WTC11 (cell line): ENCODE results near the gene TMED10. TPM values are rescaled to one million over a fixed set of nuclear protein-coding genes. Genes with fewer than 3 reads are reported as not detected.

ENCODE experiments used
- ATAC-seq: fragments of 200-7000 bp; cut with Tn5 transposase; 2 replicates; pipeline ENCODE4 v1.10.0; 2021; ENCODE audit warnings: mild to moderate bottlenecking, moderate library complexity
- CTCF ChIA-PET: fragments of 300-600 bp; sonication (Branson Sonifier 250); formaldehyde crosslinking; loops from one replicate; lab custom pipeline; 2021; ENCODE audit warnings: antibody characterized with exemption; lab: Charles Lee
- POLR2A ChIA-PET: fragments of 350-600 bp; sonication (Branson Sonifier 250); formaldehyde crosslinking; loops from one replicate; lab custom pipeline; 2021; ENCODE audit warnings: antibody characterized with exemption; lab: Charles Lee
- DNase-seq: peaks from one replicate; pipeline ENCODE4 v3.0.0; 2021; ENCODE audit warnings: low spot score
- H3K27ac Mint-ChIP-seq: 2 replicates; pipeline ENCODE4 v1.8.0; 2021; ENCODE audit warnings: mixed read lengths
- H3K27me3 Mint-ChIP-seq: 2 replicates; pipeline ENCODE4 v1.8.0; 2021; ENCODE audit warnings: low read depth, mild to moderate bottlenecking, moderate library complexity, mixed read lengths
- H3K36me3 Mint-ChIP-seq: 2 replicates; pipeline ENCODE4 v1.8.0; 2021; ENCODE audit warnings: mixed read lengths
- H3K4me1 Mint-ChIP-seq: 2 replicates; pipeline ENCODE4 v1.8.0; 2022; ENCODE audit warnings: mixed read lengths
- H3K4me3 Mint-ChIP-seq: 2 replicates; pipeline ENCODE4 v1.8.0; 2021; ENCODE audit warnings: mild to moderate bottlenecking, moderate library complexity, mixed read lengths
- H3K9me3 Mint-ChIP-seq: 2 replicates; pipeline ENCODE4 v1.8.0; 2021; ENCODE audit warnings: mixed read lengths
- AR ChIP-seq: fragments of 250-450 bp; sonication (Bioruptor Pico); IDR thresholded peaks from 2 replicates; pipeline ENCODE4 v1.9.0; 2021; ENCODE audit warnings: mild to moderate bottlenecking
- CTCF ChIP-seq: fragments of 200-600 bp; IDR thresholded peaks from 2 replicates; pipeline ENCODE4 v1.8.0; 2022; ENCODE audit warnings: antibody characterized with exemption
- E2F1 ChIP-seq: sonication (generic); formaldehyde crosslinking; IDR thresholded peaks from 2 replicates; pipeline ENCODE4 v1.8.0; 2022; ENCODE audit warnings: mild to moderate bottlenecking, missing genetic modification reagents
- E2F5 ChIP-seq: sonication (generic); formaldehyde crosslinking; IDR thresholded peaks from 2 replicates; pipeline ENCODE4 v1.8.1; 2022; ENCODE audit warnings: mild to moderate bottlenecking, moderate library complexity, missing genetic modification reagents
- FOXJ3 ChIP-seq: sonication (generic); formaldehyde crosslinking; IDR thresholded peaks from 2 replicates; pipeline ENCODE4 v1.9.0; 2021; ENCODE audit warnings: missing genetic modification reagents, mild to moderate bottlenecking, borderline replicate concordance
- GTF2I ChIP-seq: fragments of 250-450 bp; sonication (Bioruptor Pico); conservative IDR thresholded peaks from 2 replicates; pipeline ENCODE4 v1.4.0; 2021; ENCODE audit warnings: mild to moderate bottlenecking
- HMGA2 ChIP-seq: fragments of 250-450 bp; sonication (Bioruptor Pico); IDR thresholded peaks from 2 replicates; pipeline ENCODE4 v1.4.0; 2021; ENCODE audit warnings: mild to moderate bottlenecking, moderate library complexity
- MLX ChIP-seq: sonication (generic); formaldehyde crosslinking; IDR thresholded peaks from 2 replicates; pipeline ENCODE4 v1.8.1; 2023; ENCODE audit warnings: mild to moderate bottlenecking, missing genetic modification reagents, moderate library complexity
- NFATC4 ChIP-seq: fragments of 250-450 bp; sonication (Bioruptor Pico); IDR thresholded peaks from 2 replicates; pipeline ENCODE4 v1.9.0; 2021; ENCODE audit warnings: mild to moderate bottlenecking
- NFE2L1 ChIP-seq: sonication (generic); formaldehyde crosslinking; IDR thresholded peaks from 2 replicates; pipeline ENCODE4 v1.8.1; 2023; ENCODE audit warnings: missing genetic modification reagents
- NR1H2 ChIP-seq: sonication (generic); formaldehyde crosslinking; IDR thresholded peaks from 2 replicates; pipeline ENCODE4 v1.9.0; 2021; ENCODE audit warnings: mild to moderate bottlenecking, moderate library complexity, missing genetic modification reagents
- NR3C1 ChIP-seq: sonication (generic); formaldehyde crosslinking; conservative IDR thresholded peaks from 2 replicates; pipeline ENCODE4 v1.8.1; 2023; ENCODE audit warnings: low read depth, mild to moderate bottlenecking, missing genetic modification reagents
- PRRX2 ChIP-seq: fragments of 250-450 bp; sonication (Bioruptor Pico); IDR thresholded peaks from 2 replicates; pipeline ENCODE4 v1.8.0; 2021; ENCODE audit warnings: mild to moderate bottlenecking
- SMAD3 ChIP-seq: sonication (generic); formaldehyde crosslinking; IDR thresholded peaks from 2 replicates; pipeline ENCODE4 v1.8.0; 2022; ENCODE audit warnings: missing genetic modification reagents, mild to moderate bottlenecking, borderline replicate concordance
- SOX15 ChIP-seq: fragments of 250-450 bp; sonication (Bioruptor Pico); IDR thresholded peaks from 2 replicates; pipeline ENCODE4 v1.9.0; 2021; ENCODE audit warnings: mild to moderate bottlenecking
- STAT6 ChIP-seq: sonication (generic); formaldehyde crosslinking; conservative IDR thresholded peaks from 2 replicates; pipeline ENCODE4 v1.8.1; 2023; ENCODE audit warnings: mild to moderate bottlenecking, low read depth, missing genetic modification reagents, moderate library complexity
- TCF7 ChIP-seq: sonication (generic); formaldehyde crosslinking; IDR thresholded peaks from 2 replicates; pipeline ENCODE4 v1.8.0; 2022; ENCODE audit warnings: mild to moderate bottlenecking, low read depth, missing genetic modification reagents, moderate library complexity
- TEAD1 ChIP-seq: sonication (generic); formaldehyde crosslinking; IDR thresholded peaks from 2 replicates; pipeline ENCODE4 v1.8.0; 2022; ENCODE audit warnings: mild to moderate bottlenecking, missing genetic modification reagents
- TEAD4 ChIP-seq: sonication (generic); formaldehyde crosslinking; IDR thresholded peaks from 2 replicates; pipeline ENCODE4 v1.8.0; 2022; ENCODE audit warnings: mild to moderate bottlenecking, missing genetic modification reagents
- USF1 ChIP-seq: sonication (generic); formaldehyde crosslinking; IDR thresholded peaks from 2 replicates; pipeline ENCODE4 v1.8.0; 2022; ENCODE audit warnings: mild to moderate bottlenecking, missing genetic modification reagents
- ZBTB43 ChIP-seq: sonication (generic); formaldehyde crosslinking; IDR thresholded peaks from 2 replicates; pipeline ENCODE4 v1.8.1; 2023; ENCODE audit warnings: mild to moderate bottlenecking, missing genetic modification reagents
- ZNF219 ChIP-seq: sonication (generic); formaldehyde crosslinking; IDR thresholded peaks from 2 replicates; pipeline ENCODE4 v1.8.0; 2023; ENCODE audit warnings: missing genetic modification reagents, mild to moderate bottlenecking, borderline replicate concordance
- ZNF317 ChIP-seq: sonication (generic); formaldehyde crosslinking; IDR thresholded peaks from 2 replicates; pipeline ENCODE4 v1.8.1; 2023; ENCODE audit warnings: low read depth, mild to moderate bottlenecking, moderate library complexity, missing genetic modification reagents, borderline replicate concordance
- ZNF512 ChIP-seq: sonication (generic); formaldehyde crosslinking; IDR thresholded peaks from 2 replicates; pipeline ENCODE4 v1.8.1; 2022; ENCODE audit warnings: missing genetic modification reagents, borderline replicate concordance
- total RNA-seq: library from RNA; stranded (reverse); gene quantifications from 3 replicates; pipeline ENCODE4 v1.2.3, GENCODE V29; 2021

Gene TMED10
- total RNA-seq, 1 experiment from 2014 or later = 234 TPM

GRCh38 chr14:75215520-75215919 is 39.1 kb upstream of the TMED10 start:
- DNase-seq (no peak), ATAC-seq (no peak)
- Mint-ChIP-seq H3K4me1 (peaks cover 10% of the 10 kb centered on the region), H3K4me3 (no peak overlapping the region), H3K9me3 (no peaks in the 10 kb centered on the region), H3K36me3 (no peaks in the 10 kb centered on the region), H3K27me3 (no peaks in the 10 kb centered on the region), H3K27ac (no peak overlapping the region)
- CTCF ChIA-PET = no interaction called here
- TF ChIP-seq FOXJ3 (no peak), ZBTB43 (CRISPR knock-in tag) (no peak), ZNF512 (CRISPR knock-in tag) (no peak), ZNF317 (no peak), TEAD1 (no peak), MLX (CRISPR knock-in tag) (no peak), PRRX2 (CRISPR knock-in tag) (no peak), STAT6 (CRISPR knock-in tag) (no peak), CTCF (no peak), HMGA2 (no peak), USF1 (CRISPR knock-in tag) (no peak), GTF2I (CRISPR knock-in tag) (no peak), NFATC4 (no peak), NR1H2 (CRISPR knock-in tag) (no peak)
- POLR2A ChIA-PET = no interaction called here

GRCh38 chr14:75214558-75214957 is 38.1 kb upstream of the TMED10 start:
- Mint-ChIP-seq H3K36me3 (no peaks in the 10 kb centered on the region), H3K27me3 (no peaks in the 10 kb centered on the region), H3K9me3 (no peaks in the 10 kb centered on the region), H3K4me3 (no peak overlapping the region), H3K27ac (no peak overlapping the region), H3K4me1 (peaks cover 5% of the 10 kb centered on the region)
- DNase-seq (no peak), ATAC-seq (no peak)
- ChIA-PET POLR2A (no interaction called here), CTCF (no interaction called here)
- TF ChIP-seq E2F5 (CRISPR knock-in tag) (no peak), SOX15 (CRISPR knock-in tag) (no peak), SMAD3 (CRISPR knock-in tag) (no peak), E2F1 (CRISPR knock-in tag) (no peak), TCF7 (CRISPR knock-in tag) (no peak), ZNF219 (no peak), NR3C1 (no peak), AR (no peak), NFE2L1 (no peak), TEAD4 (CRISPR knock-in tag) (no peak)
